Measurements from ENCODE around the gene ALDH1A3. TPM values are rescaled to one million over a fixed set of nuclear protein-coding genes. Genes with fewer than 3 reads are reported as not detected.

Gene ALDH1A3
- total RNA-seq, 1 donor from 2014 or later, result 666 TPM

GRCh38 chr15:100881573-100882336 lies 2.1 kb downstream of the ALDH1A3 start:
- no peak overlapping the region for H3K4me3 ChIP-seq (ENCODE audit: low read depth, low read length)
- FAIRE-seq, result no peak
- TF ChIP-seq, protein P1, sequence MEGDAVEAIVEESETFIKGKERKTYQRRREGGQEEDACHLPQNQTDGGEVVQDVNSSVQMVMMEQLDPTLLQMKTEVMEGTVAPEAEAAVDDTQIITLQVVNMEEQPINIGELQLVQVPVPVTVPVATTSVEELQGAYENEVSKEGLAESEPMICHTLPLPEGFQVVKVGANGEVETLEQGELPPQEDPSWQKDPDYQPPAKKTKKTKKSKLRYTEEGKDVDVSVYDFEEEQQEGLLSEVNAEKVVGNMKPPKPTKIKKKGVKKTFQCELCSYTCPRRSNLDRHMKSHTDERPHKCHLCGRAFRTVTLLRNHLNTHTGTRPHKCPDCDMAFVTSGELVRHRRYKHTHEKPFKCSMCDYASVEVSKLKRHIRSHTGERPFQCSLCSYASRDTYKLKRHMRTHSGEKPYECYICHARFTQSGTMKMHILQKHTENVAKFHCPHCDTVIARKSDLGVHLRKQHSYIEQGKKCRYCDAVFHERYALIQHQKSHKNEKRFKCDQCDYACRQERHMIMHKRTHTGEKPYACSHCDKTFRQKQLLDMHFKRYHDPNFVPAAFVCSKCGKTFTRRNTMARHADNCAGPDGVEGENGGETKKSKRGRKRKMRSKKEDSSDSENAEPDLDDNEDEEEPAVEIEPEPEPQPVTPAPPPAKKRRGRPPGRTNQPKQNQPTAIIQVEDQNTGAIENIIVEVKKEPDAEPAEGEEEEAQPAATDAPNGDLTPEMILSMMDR (IDR thresholded peaks at IDR 0.05; ENCODE audit: insufficient read depth, low read length, severe bottlenecking), result no peak
- no peak for DNase-seq (ENCODE audit: low read depth)
- no peaks in the 10 kb centered on the region for H3K27me3 ChIP-seq (ENCODE audit: control insufficient read depth, insufficient read depth, low read length)
- peaks cover 3% of the 10 kb centered on the region for H3K36me3 ChIP-seq (ENCODE audit: control insufficient read depth, insufficient read depth, low read length)

GRCh38 chr15:100885116-100885515 lies 5.5 kb downstream of the ALDH1A3 start:
- no peaks in the 10 kb centered on the region for H3K27me3 ChIP-seq (ENCODE audit: control insufficient read depth, insufficient read depth, low read length)
- H3K36me3 ChIP-seq (ENCODE audit: control insufficient read depth, insufficient read depth, low read length), result peaks cover 6% of the 10 kb centered on the region
- no peak for FAIRE-seq
- no peak overlapping the region for H3K4me3 ChIP-seq (ENCODE audit: low read depth, low read length)
- TF ChIP-seq, protein P1 (IDR thresholded peaks at IDR 0.05; ENCODE audit: insufficient read depth, low read length, severe bottlenecking), result no peak
- no peak for DNase-seq (ENCODE audit: low read depth)

- Histone ChIP-seq H3K4me3 (ENCODE audit: low read depth, low read length) (no peak overlapping the region), H3K36me3 (ENCODE audit: control insufficient read depth, insufficient read depth, low read length) (peaks cover 6% of the 10 kb centered on the region), H3K27me3 (ENCODE audit: control insufficient read depth, insufficient read depth, low read length) (no peaks in the 10 kb centered on the region)
- DNase-seq (ENCODE audit: low read depth) (no peak), FAIRE-seq (no peak)
- TF ChIP-seq, protein P1 (IDR thresholded peaks at IDR 0.05; ENCODE audit: insufficient read depth, low read length, severe bottlenecking), result no peak
These were observed 6.2 kb downstream of the ALDH1A3 start for GRCh38 chr15:100885811-100886210.

DNA sequence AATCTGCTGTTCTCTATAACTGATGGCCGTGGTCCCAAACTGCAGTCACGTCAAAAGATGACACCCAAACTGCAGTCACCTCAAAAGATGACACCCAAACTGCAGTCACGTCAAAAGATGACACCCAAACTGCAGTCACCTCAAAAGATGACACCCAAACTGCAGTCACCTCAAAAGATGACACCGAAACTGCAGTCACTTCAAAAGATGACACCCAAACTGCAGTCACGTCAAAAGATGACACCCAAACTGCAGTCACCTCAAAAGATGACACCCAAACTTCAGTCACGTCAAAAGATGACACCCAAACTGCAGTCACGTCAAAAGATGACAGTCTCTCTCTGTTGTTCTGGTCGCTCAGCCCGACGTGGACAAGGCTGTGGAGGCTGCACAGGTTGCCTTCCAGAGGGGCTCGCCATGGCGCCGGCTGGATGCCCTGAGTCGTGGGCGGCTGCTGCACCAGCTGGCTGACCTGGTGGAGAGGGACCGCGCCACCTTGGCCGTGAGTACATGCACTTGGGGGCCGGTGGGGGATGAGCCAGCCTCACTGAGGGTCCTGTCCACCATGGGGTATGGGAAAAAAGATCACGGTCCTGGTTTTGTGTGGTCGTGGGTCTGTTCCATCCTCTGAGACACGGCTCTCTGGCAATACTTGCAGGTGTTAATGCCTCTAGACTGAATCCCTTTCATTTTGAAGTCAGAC lies 7.7 kb downstream of the ALDH1A3 start:
- FAIRE-seq (no peak), DNase-seq (ENCODE audit: low read depth) (no peak)
- no peaks in the 10 kb centered on the region for H3K27me3 ChIP-seq (ENCODE audit: control insufficient read depth, insufficient read depth, low read length)
- H3K36me3 ChIP-seq (ENCODE audit: control insufficient read depth, insufficient read depth, low read length), result peaks cover 17% of the 10 kb centered on the region
- TF ChIP-seq, protein P1 (IDR thresholded peaks at IDR 0.05; ENCODE audit: insufficient read depth, low read length, severe bottlenecking), result no peak
- H3K4me3 ChIP-seq (ENCODE audit: low read depth, low read length), result no peak overlapping the region

DNA sequence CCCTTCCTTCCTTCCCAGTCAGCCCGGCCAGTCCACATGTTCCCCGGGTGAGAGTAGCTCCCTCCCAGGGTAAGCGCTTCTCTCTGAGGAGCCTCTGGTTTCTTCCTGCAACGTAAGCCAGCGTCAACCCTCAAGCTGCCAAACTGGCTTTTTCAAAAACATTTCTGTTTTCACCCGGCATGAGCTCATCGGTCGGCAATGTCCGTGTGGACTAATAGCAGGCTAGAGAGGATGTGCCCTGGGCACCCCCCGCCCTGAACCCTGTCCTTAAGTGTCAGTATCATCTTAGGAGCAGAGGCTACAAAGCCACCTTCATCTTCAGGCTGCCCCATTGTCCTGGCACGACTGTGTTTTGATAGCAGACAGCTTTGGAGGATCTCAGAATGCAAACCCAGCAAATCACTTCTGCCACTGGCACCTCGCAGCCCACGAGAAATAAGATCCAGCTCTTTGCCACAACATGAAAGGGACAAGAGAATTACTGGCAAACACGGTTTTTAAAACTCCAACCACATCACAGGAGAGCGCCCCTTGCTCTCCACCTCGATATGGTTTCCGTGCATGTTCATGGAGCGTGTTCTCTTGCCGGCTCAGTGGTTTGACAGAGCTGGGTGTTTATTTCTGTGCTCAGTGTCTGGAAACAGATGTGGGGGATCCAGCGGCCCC lies 9.9 kb downstream of the ALDH1A3 start:
- FAIRE-seq (peak; percentile 86), DNase-seq (ENCODE audit: low read depth) (peak; percentile 92)
- H3K36me3 ChIP-seq (ENCODE audit: control insufficient read depth, insufficient read depth, low read length), result peaks cover 28% of the 10 kb centered on the region
- no peaks in the 10 kb centered on the region for H3K27me3 ChIP-seq (ENCODE audit: control insufficient read depth, insufficient read depth, low read length)
- no peak overlapping the region for H3K4me3 ChIP-seq (ENCODE audit: low read depth, low read length)
- TF ChIP-seq, protein P1 (IDR thresholded peaks at IDR 0.05; ENCODE audit: insufficient read depth, low read length, severe bottlenecking), result no peak
